ENCODE data around the gene CDKAL1.

The CDKAL1 gene

GRCh38 chr6:20633566-20634340, 99.5 kb downstream of the CDKAL1 start:
- Histone ChIP-seq H3K4me3 (replicated peaks; ENCODE audit: insufficient read depth, low read length) (no peak overlapping the region), H3K27ac (replicated peaks) (no peak overlapping the region), H3K27me3 (ENCODE audit: insufficient read depth, poor library complexity, severe bottlenecking) (no peaks in the 10 kb centered on the region)
- TF ChIP-seq CTCF (IDR thresholded peaks at IDR 0.05; ENCODE audit: insufficient read depth, low read length) (no peak), POLR2AphosphoS5 (IDR thresholded peaks at IDR 0.05; ENCODE audit: low read depth) (no peak), SPI1 (IDR thresholded peaks at IDR 0.05; ENCODE audit: borderline replicate concordance, low read depth) (no peak), GABPA (IDR thresholded peaks at IDR 0.05; ENCODE audit: low read depth) (no peak), REST (IDR thresholded peaks at IDR 0.05; ENCODE audit: insufficient replicate concordance, low read depth) (no peak)
- DNase-seq (ENCODE audit: low read depth in 1 of 2, low spot score in 1 of 2), result no peak

GRCh38 chr6:20639161-20639560, 104.9 kb downstream of the CDKAL1 start:
- H3K4me3 ChIP-seq (replicated peaks; ENCODE audit: insufficient read depth, low read length), result no peak overlapping the region
- no peaks in the 10 kb centered on the region for H3K27me3 ChIP-seq (ENCODE audit: insufficient read depth, poor library complexity, severe bottlenecking)
- DNase-seq (ENCODE audit: low read depth in 1 of 2, low spot score in 1 of 2), result no peak
- TF ChIP-seq SPI1 (IDR thresholded peaks at IDR 0.05; ENCODE audit: borderline replicate concordance, low read depth) (no peak), REST (IDR thresholded peaks at IDR 0.05; ENCODE audit: insufficient replicate concordance, low read depth) (no peak), CTCF (IDR thresholded peaks at IDR 0.05; ENCODE audit: insufficient read depth, low read length) (no peak), GABPA (IDR thresholded peaks at IDR 0.05; ENCODE audit: low read depth) (no peak), POLR2AphosphoS5 (IDR thresholded peaks at IDR 0.05; ENCODE audit: low read depth) (no peak)
- no peak overlapping the region for H3K27ac ChIP-seq (replicated peaks)

- Histone ChIP-seq H3K27me3 (ENCODE audit: insufficient read depth, poor library complexity, severe bottlenecking) (no peaks in the 10 kb centered on the region), H3K27ac (replicated peaks) (no peak overlapping the region), H3K4me3 (replicated peaks; ENCODE audit: insufficient read depth, low read length) (no peak overlapping the region)
- TF ChIP-seq POLR2AphosphoS5 (IDR thresholded peaks at IDR 0.05; ENCODE audit: low read depth) (no peak), GABPA (IDR thresholded peaks at IDR 0.05; ENCODE audit: low read depth) (no peak), REST (IDR thresholded peaks at IDR 0.05; ENCODE audit: insufficient replicate concordance, low read depth) (no peak), CTCF (IDR thresholded peaks at IDR 0.05; ENCODE audit: insufficient read depth, low read length) (no peak), SPI1 (IDR thresholded peaks at IDR 0.05; ENCODE audit: borderline replicate concordance, low read depth) (no peak)
- DNase-seq (ENCODE audit: low read depth in 1 of 2, low spot score in 1 of 2), result no peak
Observed at GRCh38 chr6:20640181-20640580, 105.9 kb downstream of the CDKAL1 start.
